Trophoblast cell (in vitro differentiated cells and primary cell): ENCODE results near the gene C10orf62.

Source experiments
- DNase-seq, 2 donors: peaks; one replicate each; pipeline ENCODE4 v3.0.0-alpha.2; 2016
- H2AFZ ChIP-seq: 2 replicates; pipeline ENCODE4 v1.6.1; 2013; ENCODE audit warnings: low read length, moderate library complexity, mild to moderate bottlenecking; ENCODE audit not compliant: insufficient read depth, poor library complexity
- H2AK5ac ChIP-seq: 2 replicates; pipeline ENCODE4 v1.6.1; 2013; ENCODE audit warnings: mild to moderate bottlenecking, low read length
- H2BK120ac ChIP-seq: 2 replicates; pipeline ENCODE4 v1.6.1; 2013; ENCODE audit warnings: low read length, mild to moderate bottlenecking, moderate library complexity; ENCODE audit not compliant: insufficient read depth, poor library complexity
- H2BK12ac ChIP-seq: 2 replicates; pipeline ENCODE4 v1.6.1; 2013; ENCODE audit warnings: mild to moderate bottlenecking, low read length, moderate library complexity
- H2BK5ac ChIP-seq: 2 replicates; pipeline ENCODE4 v1.6.1; 2013; ENCODE audit warnings: low read length, low read depth, moderate library complexity, mild to moderate bottlenecking; ENCODE audit not compliant: poor library complexity
- H3K14ac ChIP-seq: 2 replicates; pipeline ENCODE4 v1.6.1; 2013; ENCODE audit warnings: mild to moderate bottlenecking, low read length
- H3K18ac ChIP-seq: 2 replicates; pipeline ENCODE4 v1.6.1; 2013; ENCODE audit warnings: mild to moderate bottlenecking, low read length
- H3K23ac ChIP-seq: 2 replicates; pipeline ENCODE4 v1.6.1; 2013; ENCODE audit warnings: low read length
- H3K27ac ChIP-seq: 2 replicates; pipeline ENCODE4 v1.5.1; 2013; ENCODE audit warnings: low read depth, mild to moderate bottlenecking, inconsistent platforms, low read length, moderate library complexity
- H3K27me3 ChIP-seq: 2 replicates; pipeline ENCODE4 v1.6.1; 2013; ENCODE audit warnings: inconsistent platforms, mild to moderate bottlenecking, low read length, moderate library complexity; ENCODE audit not compliant: insufficient read depth
- H3K36me3 ChIP-seq, 2 experiments: 1 replicate in 1 of 2; 2 replicates in 1 of 2; pipeline ENCODE4 v1.6.1; 2013; ENCODE audit warnings: low read length in 2 of 2, mild to moderate bottlenecking in 2 of 2, moderate library complexity in 1 of 2; ENCODE audit not compliant: insufficient read depth in 2 of 2, control insufficient read depth in 1 of 2
- H3K4ac ChIP-seq: 2 replicates; pipeline ENCODE4 v1.6.1; 2013; ENCODE audit warnings: low read depth, mild to moderate bottlenecking, low read length, moderate library complexity
- H3K4me1 ChIP-seq, 2 experiments: 1 replicate in 1 of 2; 2 replicates in 1 of 2; pipeline ENCODE4 v1.6.1; 2013; ENCODE audit warnings: low read length in 2 of 2, mild to moderate bottlenecking in 2 of 2, moderate library complexity in 1 of 2; ENCODE audit not compliant: insufficient read depth in 2 of 2, control insufficient read depth in 1 of 2
- H3K4me2 ChIP-seq: 2 replicates; pipeline ENCODE4 v1.6.1; 2013; ENCODE audit warnings: inconsistent platforms, mild to moderate bottlenecking, low read length, moderate library complexity
- H3K4me3 ChIP-seq: 2 replicates; pipeline ENCODE4 v1.5.1; 2013; ENCODE audit warnings: mild to moderate bottlenecking, low read depth, low read length, inconsistent platforms
- H3K79me1 ChIP-seq: one replicate; pipeline ENCODE4 v1.6.1; 2013; ENCODE audit warnings: low read length
- H3K79me2 ChIP-seq: 2 replicates; pipeline ENCODE4 v1.6.1; 2013; ENCODE audit warnings: low read length, mild to moderate bottlenecking; ENCODE audit not compliant: control insufficient read depth, insufficient read depth, poor library complexity
- H3K9ac ChIP-seq: 2 replicates; pipeline ENCODE4 v1.6.1; 2013; ENCODE audit warnings: mild to moderate bottlenecking, low read length
- H3K9me3 ChIP-seq: 2 replicates; pipeline ENCODE4 v1.6.1; 2013; ENCODE audit warnings: low read depth, mild to moderate bottlenecking, control low read depth, inconsistent platforms, low read length; ENCODE audit not compliant: insufficient read depth
- H4K12ac ChIP-seq: 2 replicates; pipeline ENCODE4 v1.6.1; 2013; ENCODE audit warnings: low read depth, mild to moderate bottlenecking, low read length, moderate library complexity
- H4K8ac ChIP-seq: 2 replicates; pipeline ENCODE4 v1.6.1; 2013; ENCODE audit warnings: low read depth, mild to moderate bottlenecking, low read length, moderate library complexity
- H4K91ac ChIP-seq: one replicate; pipeline ENCODE4 v1.6.1; 2013; ENCODE audit warnings: low read depth, mild to moderate bottlenecking, low read length, moderate library complexity
- WGBS: extraction: QIAGEN DNeasy Blood & Tissue Kit; methylation state at CpG from one replicate; pipeline ENCODE4 v1.1.7; 2013; ENCODE audit warnings: missing lambda C conversion rate; ENCODE audit not compliant: insufficient read length, insufficient coverage; ENCODE audit errors: extremely low coverage; 5-methylcytosine and 5-hydroxymethylcytosine counted together

C10orf62 gene

DNA sequence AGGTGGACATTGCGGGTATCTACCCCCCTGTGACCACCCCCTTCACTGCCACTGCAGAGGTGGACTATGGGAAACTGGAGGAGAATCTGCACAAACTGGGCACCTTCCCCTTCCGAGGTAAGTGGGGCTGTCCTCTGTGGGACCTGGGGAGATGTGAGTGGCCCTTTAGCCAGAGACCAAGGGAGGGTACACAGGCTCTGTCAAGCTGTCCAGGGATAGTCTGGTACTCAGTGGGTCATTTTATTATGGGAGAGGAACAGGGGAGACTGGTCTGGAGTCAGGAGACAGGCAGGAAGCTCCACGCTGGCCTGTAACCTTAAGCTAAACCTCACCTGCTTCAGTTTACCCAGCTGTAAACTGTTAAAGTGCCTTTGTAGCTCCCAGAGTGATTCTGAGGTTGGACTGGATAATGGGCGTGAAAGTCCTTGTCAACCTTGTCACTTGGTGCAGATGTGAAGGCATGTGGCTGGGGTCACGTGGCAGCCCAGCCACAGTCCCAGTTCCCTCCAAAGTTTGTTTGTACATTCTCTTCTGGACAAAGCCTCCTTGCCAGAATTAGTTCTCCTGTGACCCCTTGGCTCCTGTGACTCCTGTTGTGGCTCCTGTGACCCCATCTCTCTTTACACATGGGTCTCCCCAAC lies 4.6 kb upstream of the C10orf62 start:
- no peak overlapping the region for H3K4me3 ChIP-seq
- no peak overlapping the region for H4K8ac ChIP-seq
- no peak overlapping the region for H3K18ac ChIP-seq
- H3K4me1 ChIP-seq = peaks cover 3 to 5% of the 10 kb centered on the region in 2 experiments
- H2BK12ac ChIP-seq = no peak overlapping the region
- H2BK120ac ChIP-seq = no peak overlapping the region
- H3K27me3 ChIP-seq = no peaks in the 10 kb centered on the region
- H2AFZ ChIP-seq = no peak overlapping the region
- no peak overlapping the region for H3K4me2 ChIP-seq
- no peak overlapping the region for H2AK5ac ChIP-seq
- no peaks in the 10 kb centered on the region for H3K79me2 ChIP-seq
- WGBS = no CpG with 5 or more reads among the region's 5 CpGs
- no peak overlapping the region for H3K27ac ChIP-seq
- H3K23ac ChIP-seq = no peak overlapping the region
- H4K91ac ChIP-seq = no peak overlapping the region
- H3K9me3 ChIP-seq = no peaks in the 10 kb centered on the region
- no peak for DNase-seq
- no peak overlapping the region for H4K12ac ChIP-seq
- H2BK5ac ChIP-seq = no peak overlapping the region
- no peaks in the 10 kb centered on the region for H3K36me3 ChIP-seq
- no peak overlapping the region for H3K4ac ChIP-seq
- no peaks in the 10 kb centered on the region for H3K79me1 ChIP-seq
- no peak overlapping the region for H3K9ac ChIP-seq
- no peak overlapping the region for H3K14ac ChIP-seq

DNA sequence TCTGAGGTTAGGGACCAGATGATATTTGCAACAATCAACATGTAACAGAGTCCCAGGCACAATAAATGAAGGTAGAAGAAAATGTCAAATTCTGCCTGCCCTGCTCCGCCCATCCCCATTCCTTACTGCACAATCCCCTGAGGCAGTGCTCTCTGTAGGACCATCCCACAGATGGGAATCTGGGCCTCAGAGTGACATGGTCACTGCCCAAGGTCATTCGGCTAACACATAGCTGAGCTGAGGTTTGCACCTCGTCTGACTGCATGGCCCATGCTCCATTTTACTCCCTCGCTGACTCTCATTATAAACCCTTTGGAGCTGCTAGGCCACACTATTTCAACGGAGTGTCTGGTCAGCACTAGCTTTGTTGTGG lies 4.1 kb upstream of the C10orf62 start:
- Histone ChIP-seq H2BK5ac (no peak overlapping the region), H3K4ac (no peak overlapping the region), H3K79me1 (no peaks in the 10 kb centered on the region), H4K12ac (no peak overlapping the region), H3K79me2 (no peaks in the 10 kb centered on the region), H2AFZ (no peak overlapping the region), H3K18ac (no peak overlapping the region), H3K27ac (no peak overlapping the region), H4K91ac (no peak overlapping the region), H3K23ac (no peak overlapping the region), H3K4me2 (no peak overlapping the region), H3K9ac (no peak overlapping the region), H3K4me1 (peaks cover 3 to 5% of the 10 kb centered on the region in 2 experiments), H3K14ac (no peak overlapping the region), H2BK120ac (no peak overlapping the region), H3K4me3 (no peak overlapping the region), H3K27me3 (no peaks in the 10 kb centered on the region), H2BK12ac (no peak overlapping the region), H3K36me3 (no peaks in the 10 kb centered on the region), H2AK5ac (no peak overlapping the region), H4K8ac (no peak overlapping the region), H3K9me3 (peaks cover 3% of the 10 kb centered on the region)
- WGBS = no CpG with 5 or more reads among the region's 5 CpGs
- peak; percentile 34 to 52 for DNase-seq

DNA sequence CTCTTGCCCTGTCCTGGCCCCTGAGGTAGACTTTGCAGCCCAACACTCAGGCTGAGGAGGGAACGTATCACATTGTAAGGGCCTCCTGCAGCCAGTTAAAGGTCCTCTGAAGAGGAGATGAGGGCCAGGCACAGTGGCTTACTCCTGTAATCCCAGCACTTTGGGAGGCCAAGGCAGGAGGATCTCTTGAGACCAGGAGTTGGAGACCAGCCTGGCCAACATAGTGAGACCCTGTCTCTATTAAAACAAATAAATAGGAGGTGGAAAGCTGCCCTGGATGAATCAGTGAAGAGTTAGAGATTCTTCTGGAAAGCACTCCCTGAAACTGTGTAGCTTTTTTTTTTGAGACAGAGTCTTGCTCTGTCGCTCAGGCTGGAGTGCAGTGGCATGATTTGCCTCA lies 2.3 kb upstream of the C10orf62 start:
- Histone ChIP-seq H3K27ac (no peak overlapping the region), H4K91ac (no peak overlapping the region), H3K27me3 (no peaks in the 10 kb centered on the region), H2BK120ac (no peak overlapping the region), H2BK12ac (no peak overlapping the region), H3K9me3 (peaks cover 3% of the 10 kb centered on the region), H3K4me1 (peaks cover 3 to 5% of the 10 kb centered on the region in 2 experiments), H2AK5ac (no peak overlapping the region), H3K18ac (no peak overlapping the region), H3K36me3 (no peaks in the 10 kb centered on the region), H4K12ac (no peak overlapping the region), H3K14ac (no peak overlapping the region), H3K4ac (no peak overlapping the region), H4K8ac (no peak overlapping the region), H3K9ac (no peak overlapping the region), H2AFZ (no peak overlapping the region), H3K79me1 (no peaks in the 10 kb centered on the region), H2BK5ac (no peak overlapping the region), H3K4me3 (no peak overlapping the region), H3K4me2 (no peak overlapping the region), H3K23ac (no peak overlapping the region), H3K79me2 (no peaks in the 10 kb centered on the region)
- no CpG with 5 or more reads among the region's 2 CpGs for WGBS
- no peak for DNase-seq

DNA sequence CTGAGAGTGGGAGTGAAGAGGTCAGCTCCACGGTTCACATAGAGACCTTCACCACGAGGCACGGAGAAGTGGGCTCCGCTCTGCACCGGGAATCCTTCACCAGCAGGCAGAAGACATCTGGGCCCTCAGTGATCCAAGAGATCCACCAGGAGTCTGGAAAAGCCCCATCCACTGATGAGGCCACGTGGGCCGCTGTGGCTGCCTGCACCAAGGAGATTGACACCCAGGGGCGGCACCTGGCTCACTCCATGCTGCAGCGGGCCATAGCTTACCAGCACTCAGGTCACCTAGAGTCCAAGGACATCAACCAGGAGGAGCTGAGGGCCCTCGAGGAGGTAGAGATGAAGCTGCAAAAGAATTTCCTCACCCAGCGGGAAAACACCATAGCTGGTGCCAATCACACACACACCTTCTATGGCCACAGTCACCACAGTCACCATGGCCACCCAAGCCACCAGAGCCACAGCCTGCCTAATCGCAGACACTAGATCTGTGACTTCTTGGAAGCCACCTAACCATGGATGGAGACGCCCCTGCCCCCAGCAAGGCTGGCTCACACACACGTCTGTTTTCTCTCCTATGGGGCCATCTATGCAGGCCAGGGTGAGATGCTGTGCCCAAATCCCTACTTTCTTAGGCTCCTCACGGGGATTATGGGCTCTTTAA lies 694 bp downstream of the C10orf62 start:
- Histone ChIP-seq H3K4me2 (no peak overlapping the region), H3K4me1 (peaks cover 3 to 4% of the 10 kb centered on the region in 2 experiments), H3K27me3 (no peaks in the 10 kb centered on the region), H4K91ac (no peak overlapping the region), H2AFZ (no peak overlapping the region), H3K79me1 (no peaks in the 10 kb centered on the region), H3K4ac (no peak overlapping the region), H3K27ac (no peak overlapping the region), H3K79me2 (no peaks in the 10 kb centered on the region), H3K9me3 (peaks cover 3% of the 10 kb centered on the region), H3K23ac (no peak overlapping the region), H3K18ac (no peak overlapping the region), H2AK5ac (no peak overlapping the region), H3K9ac (no peak overlapping the region), H2BK5ac (no peak overlapping the region), H2BK120ac (no peak overlapping the region), H2BK12ac (no peak overlapping the region), H3K14ac (no peak overlapping the region), H3K36me3 (no peaks in the 10 kb centered on the region), H4K12ac (no peak overlapping the region), H3K4me3 (no peak overlapping the region), H4K8ac (no peak overlapping the region)
- no peak for DNase-seq
- no CpG with 5 or more reads among the region's 15 CpGs for WGBS
